Esophagus muscularis mucosa (tissue), 3 donors: ENCODE data around the gene NCAN.

Experiments used
- POLR2AphosphoS5 ChIP-seq, 2 donors: sonication (generic); formaldehyde crosslinking; IDR thresholded peaks; one replicate each; pipeline ENCODE4 v1.6.1; 2017; ENCODE audit warnings: antibody characterized with exemption in 2 of 2
- TF ChIP-seq, protein P1 (sequence below), 3 experiments: fragments of 200-600 bp in 2 of 3; fragments of 450-650 bp in 1 of 3; sonication (generic) in 2 of 3; IDR thresholded peaks; one replicate each; pipeline ENCODE4 v1.5.1; 2017 to 2019; ENCODE audit warnings: antibody characterized with exemption in 3 of 3, mild to moderate bottlenecking in 2 of 3, moderate library complexity in 1 of 3

DNA sequence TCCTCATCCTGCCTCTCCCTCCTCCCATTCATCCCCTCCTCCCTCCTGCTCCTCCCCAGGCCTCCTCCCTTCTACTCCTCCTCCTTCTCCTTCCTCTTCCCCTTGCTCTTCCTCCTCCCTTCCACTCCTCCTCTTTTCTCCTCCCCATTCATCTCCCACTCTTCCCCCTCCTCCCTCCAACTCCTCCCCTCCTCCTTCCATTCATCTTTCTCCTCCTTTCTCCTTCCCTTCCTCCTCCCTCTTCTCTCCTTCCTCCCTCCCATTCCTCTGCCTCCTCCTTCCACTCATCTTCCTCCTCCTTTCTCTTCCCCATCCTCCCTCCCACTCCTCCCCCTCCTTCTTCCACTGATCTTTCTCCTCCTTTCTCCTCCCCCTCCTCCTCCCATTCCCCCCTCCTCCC lies 27.9 kb downstream of the NCAN start:
- TF ChIP-seq, protein P1, sequence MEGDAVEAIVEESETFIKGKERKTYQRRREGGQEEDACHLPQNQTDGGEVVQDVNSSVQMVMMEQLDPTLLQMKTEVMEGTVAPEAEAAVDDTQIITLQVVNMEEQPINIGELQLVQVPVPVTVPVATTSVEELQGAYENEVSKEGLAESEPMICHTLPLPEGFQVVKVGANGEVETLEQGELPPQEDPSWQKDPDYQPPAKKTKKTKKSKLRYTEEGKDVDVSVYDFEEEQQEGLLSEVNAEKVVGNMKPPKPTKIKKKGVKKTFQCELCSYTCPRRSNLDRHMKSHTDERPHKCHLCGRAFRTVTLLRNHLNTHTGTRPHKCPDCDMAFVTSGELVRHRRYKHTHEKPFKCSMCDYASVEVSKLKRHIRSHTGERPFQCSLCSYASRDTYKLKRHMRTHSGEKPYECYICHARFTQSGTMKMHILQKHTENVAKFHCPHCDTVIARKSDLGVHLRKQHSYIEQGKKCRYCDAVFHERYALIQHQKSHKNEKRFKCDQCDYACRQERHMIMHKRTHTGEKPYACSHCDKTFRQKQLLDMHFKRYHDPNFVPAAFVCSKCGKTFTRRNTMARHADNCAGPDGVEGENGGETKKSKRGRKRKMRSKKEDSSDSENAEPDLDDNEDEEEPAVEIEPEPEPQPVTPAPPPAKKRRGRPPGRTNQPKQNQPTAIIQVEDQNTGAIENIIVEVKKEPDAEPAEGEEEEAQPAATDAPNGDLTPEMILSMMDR (IDR thresholded peaks at IDR 0.05): no peak
- TF ChIP-seq POLR2AphosphoS5 (IDR thresholded peaks at IDR 0.05): no peak
